WTC11 (cell line): ENCODE results near the gene UBAP1L.

Experiments used
- ATF1 ChIP-seq: sonication (generic); formaldehyde crosslinking; IDR thresholded peaks from 2 replicates; pipeline ENCODE4 v1.8.1; 2023; ENCODE audit warnings: mild to moderate bottlenecking, moderate library complexity, missing genetic modification reagents
- ETV6 ChIP-seq: sonication (generic); formaldehyde crosslinking; IDR thresholded peaks from 2 replicates; pipeline ENCODE4 v1.8.1; 2022; ENCODE audit warnings: mild to moderate bottlenecking, missing genetic modification reagents
- JUN ChIP-seq: sonication (generic); formaldehyde crosslinking; IDR thresholded peaks from 2 replicates; pipeline ENCODE4 v1.8.0; 2023; ENCODE audit warnings: mild to moderate bottlenecking, missing genetic modification reagents
- RELA ChIP-seq: sonication (generic); formaldehyde crosslinking; IDR thresholded peaks from 2 replicates; pipeline ENCODE4 v1.8.1; 2022; ENCODE audit warnings: missing genetic modification reagents, mild to moderate bottlenecking, borderline replicate concordance
- SP1 ChIP-seq: sonication (generic); formaldehyde crosslinking; conservative IDR thresholded peaks from 2 replicates; pipeline ENCODE4 v1.8.1; 2022; ENCODE audit warnings: missing genetic modification reagents
- ZNF423 ChIP-seq: fragments of 250-450 bp; sonication (Bioruptor Pico); IDR thresholded peaks from 2 replicates; pipeline ENCODE4 v2.1.2; 2022; ENCODE audit warnings: mild to moderate bottlenecking, moderate library complexity
- TF ChIP-seq, protein P1 (sequence below): fragments of 250-450 bp; sonication (Bioruptor Pico); IDR thresholded peaks from 2 replicates; pipeline ENCODE4 v1.9.0; 2021; ENCODE audit warnings: mild to moderate bottlenecking, borderline replicate concordance
- TF ChIP-seq, protein P2 (sequence below): fragments of 200-600 bp; IDR thresholded peaks from 2 replicates; pipeline ENCODE4 v1.8.0; 2022; ENCODE audit warnings: antibody characterized with exemption
- TF ChIP-seq, protein P3 (sequence below): sonication (generic); formaldehyde crosslinking; IDR thresholded peaks from 2 replicates; pipeline ENCODE4 v1.8.1; 2022; ENCODE audit warnings: mild to moderate bottlenecking, missing genetic modification reagents, moderate library complexity, borderline replicate concordance
- TF ChIP-seq, protein P4 (sequence below): sonication (generic); formaldehyde crosslinking; IDR thresholded peaks from 2 replicates; pipeline ENCODE4 v1.8.1; 2023; ENCODE audit warnings: mild to moderate bottlenecking, missing genetic modification reagents, moderate library complexity
- TF ChIP-seq, protein P5 (sequence below): sonication (generic); formaldehyde crosslinking; IDR thresholded peaks from 2 replicates; pipeline ENCODE4 v1.8.0; 2022; ENCODE audit warnings: mild to moderate bottlenecking, missing genetic modification reagents

DNA sequence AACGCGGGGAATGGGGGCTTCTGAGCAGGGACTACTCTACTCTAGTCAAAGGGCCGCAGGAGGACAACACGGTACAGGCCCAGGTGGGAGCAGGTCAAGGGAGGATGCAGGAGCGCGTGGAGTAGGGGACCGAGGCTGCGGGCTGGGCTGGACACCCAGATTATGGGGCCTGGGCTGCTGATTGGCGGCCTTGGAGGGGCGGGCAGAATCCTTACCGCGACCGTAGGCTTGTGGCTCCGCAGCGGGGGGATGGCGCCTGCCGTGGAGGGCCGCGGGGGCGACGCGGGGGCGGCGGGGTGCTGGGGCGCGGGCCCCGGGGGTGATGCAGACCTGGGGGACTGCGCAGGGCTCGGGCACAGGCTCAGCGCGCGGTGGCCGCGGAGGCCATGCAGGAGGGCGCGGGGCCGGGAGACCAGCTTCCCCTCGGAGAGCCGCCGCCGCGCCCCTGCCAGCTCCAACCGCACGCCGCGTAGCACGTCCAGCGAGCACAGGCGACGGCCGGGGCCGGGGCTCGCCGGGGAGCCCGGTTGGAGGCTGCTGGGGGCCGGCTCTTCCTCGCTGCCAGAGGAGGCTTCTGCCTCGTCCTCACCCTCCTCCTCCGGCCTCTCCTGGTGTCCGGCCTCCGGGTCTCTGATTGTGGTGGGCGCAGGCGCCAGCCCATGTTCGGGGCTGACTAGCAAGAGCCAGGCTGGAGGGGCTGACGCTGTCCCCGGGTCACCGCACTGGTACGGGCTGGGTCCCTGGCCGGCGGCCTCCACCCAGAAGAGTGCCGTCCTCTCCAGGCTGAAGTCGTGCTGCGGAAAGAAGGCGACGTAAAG, 12.9 kb downstream of the UBAP1L start:
- TF ChIP-seq ATF1 (CRISPR knock-in tag) (no peak), ETV6 (CRISPR knock-in tag) (no peak), JUN (CRISPR knock-in tag) (no peak), ZNF423 (CRISPR knock-in tag) (no peak), SP1 (peak; percentile 49; the same call in 1 of the 2 replicates), RELA (CRISPR knock-in tag) (no peak)
- TF ChIP-seq, protein P1, sequence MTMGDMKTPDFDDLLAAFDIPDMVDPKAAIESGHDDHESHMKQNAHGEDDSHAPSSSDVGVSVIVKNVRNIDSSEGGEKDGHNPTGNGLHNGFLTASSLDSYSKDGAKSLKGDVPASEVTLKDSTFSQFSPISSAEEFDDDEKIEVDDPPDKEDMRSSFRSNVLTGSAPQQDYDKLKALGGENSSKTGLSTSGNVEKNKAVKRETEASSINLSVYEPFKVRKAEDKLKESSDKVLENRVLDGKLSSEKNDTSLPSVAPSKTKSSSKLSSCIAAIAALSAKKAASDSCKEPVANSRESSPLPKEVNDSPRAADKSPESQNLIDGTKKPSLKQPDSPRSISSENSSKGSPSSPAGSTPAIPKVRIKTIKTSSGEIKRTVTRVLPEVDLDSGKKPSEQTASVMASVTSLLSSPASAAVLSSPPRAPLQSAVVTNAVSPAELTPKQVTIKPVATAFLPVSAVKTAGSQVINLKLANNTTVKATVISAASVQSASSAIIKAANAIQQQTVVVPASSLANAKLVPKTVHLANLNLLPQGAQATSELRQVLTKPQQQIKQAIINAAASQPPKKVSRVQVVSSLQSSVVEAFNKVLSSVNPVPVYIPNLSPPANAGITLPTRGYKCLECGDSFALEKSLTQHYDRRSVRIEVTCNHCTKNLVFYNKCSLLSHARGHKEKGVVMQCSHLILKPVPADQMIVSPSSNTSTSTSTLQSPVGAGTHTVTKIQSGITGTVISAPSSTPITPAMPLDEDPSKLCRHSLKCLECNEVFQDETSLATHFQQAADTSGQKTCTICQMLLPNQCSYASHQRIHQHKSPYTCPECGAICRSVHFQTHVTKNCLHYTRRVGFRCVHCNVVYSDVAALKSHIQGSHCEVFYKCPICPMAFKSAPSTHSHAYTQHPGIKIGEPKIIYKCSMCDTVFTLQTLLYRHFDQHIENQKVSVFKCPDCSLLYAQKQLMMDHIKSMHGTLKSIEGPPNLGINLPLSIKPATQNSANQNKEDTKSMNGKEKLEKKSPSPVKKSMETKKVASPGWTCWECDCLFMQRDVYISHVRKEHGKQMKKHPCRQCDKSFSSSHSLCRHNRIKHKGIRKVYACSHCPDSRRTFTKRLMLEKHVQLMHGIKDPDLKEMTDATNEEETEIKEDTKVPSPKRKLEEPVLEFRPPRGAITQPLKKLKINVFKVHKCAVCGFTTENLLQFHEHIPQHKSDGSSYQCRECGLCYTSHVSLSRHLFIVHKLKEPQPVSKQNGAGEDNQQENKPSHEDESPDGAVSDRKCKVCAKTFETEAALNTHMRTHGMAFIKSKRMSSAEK (CRISPR knock-in tag), result no peak
- TF ChIP-seq, protein P2, sequence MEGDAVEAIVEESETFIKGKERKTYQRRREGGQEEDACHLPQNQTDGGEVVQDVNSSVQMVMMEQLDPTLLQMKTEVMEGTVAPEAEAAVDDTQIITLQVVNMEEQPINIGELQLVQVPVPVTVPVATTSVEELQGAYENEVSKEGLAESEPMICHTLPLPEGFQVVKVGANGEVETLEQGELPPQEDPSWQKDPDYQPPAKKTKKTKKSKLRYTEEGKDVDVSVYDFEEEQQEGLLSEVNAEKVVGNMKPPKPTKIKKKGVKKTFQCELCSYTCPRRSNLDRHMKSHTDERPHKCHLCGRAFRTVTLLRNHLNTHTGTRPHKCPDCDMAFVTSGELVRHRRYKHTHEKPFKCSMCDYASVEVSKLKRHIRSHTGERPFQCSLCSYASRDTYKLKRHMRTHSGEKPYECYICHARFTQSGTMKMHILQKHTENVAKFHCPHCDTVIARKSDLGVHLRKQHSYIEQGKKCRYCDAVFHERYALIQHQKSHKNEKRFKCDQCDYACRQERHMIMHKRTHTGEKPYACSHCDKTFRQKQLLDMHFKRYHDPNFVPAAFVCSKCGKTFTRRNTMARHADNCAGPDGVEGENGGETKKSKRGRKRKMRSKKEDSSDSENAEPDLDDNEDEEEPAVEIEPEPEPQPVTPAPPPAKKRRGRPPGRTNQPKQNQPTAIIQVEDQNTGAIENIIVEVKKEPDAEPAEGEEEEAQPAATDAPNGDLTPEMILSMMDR, result no peak
- TF ChIP-seq, protein P3, sequence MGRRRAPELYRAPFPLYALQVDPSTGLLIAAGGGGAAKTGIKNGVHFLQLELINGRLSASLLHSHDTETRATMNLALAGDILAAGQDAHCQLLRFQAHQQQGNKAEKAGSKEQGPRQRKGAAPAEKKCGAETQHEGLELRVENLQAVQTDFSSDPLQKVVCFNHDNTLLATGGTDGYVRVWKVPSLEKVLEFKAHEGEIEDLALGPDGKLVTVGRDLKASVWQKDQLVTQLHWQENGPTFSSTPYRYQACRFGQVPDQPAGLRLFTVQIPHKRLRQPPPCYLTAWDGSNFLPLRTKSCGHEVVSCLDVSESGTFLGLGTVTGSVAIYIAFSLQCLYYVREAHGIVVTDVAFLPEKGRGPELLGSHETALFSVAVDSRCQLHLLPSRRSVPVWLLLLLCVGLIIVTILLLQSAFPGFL, result no peak
- TF ChIP-seq, protein P4, sequence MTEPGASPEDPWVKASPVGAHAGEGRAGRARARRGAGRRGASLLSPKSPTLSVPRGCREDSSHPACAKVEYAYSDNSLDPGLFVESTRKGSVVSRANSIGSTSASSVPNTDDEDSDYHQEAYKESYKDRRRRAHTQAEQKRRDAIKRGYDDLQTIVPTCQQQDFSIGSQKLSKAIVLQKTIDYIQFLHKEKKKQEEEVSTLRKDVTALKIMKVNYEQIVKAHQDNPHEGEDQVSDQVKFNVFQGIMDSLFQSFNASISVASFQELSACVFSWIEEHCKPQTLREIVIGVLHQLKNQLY (CRISPR knock-in tag), result no peak
- TF ChIP-seq, protein P5, sequence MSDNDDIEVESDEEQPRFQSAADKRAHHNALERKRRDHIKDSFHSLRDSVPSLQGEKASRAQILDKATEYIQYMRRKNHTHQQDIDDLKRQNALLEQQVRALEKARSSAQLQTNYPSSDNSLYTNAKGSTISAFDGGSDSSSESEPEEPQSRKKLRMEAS (CRISPR knock-in tag), result no peak
